ENCODE data around the gene ZNF813. TPM values are rescaled to one million over a fixed set of nuclear protein-coding genes. Genes with fewer than 3 reads are reported as not detected.

ZNF813 gene
- total and polyA plus RNA-seq, 7 donors = 1.2 to 4.2 (median 2.9) TPM

GRCh38 chr19:53530622-53531021, 63.1 kb downstream of the ZNF813 start:
- intact Hi-C loops (cut with DNase I) = no loop called here
- Histone ChIP-seq H3K27ac (no peak overlapping the region), H3K4me1 (no peaks in the 10 kb centered on the region), H3K4me3 (no peak overlapping the region), H3K36me3 (no peaks in the 10 kb centered on the region), H3K9me3 (peaks cover 0 to 3% (median 0%) of the 10 kb centered on the region in 4 donors), H3K27me3 (no peaks in the 10 kb centered on the region)
- TF ChIP-seq EP300 (IDR thresholded peaks at IDR 0.05) = no peak
- WGBS, 2 donors = 90 to 97% methylated on average over 8 of the region's 8 CpGs
- DNase-seq = no peak

- DNase-seq = no peak
- no peak for TF ChIP-seq POLR2A (IDR thresholded peaks at IDR 0.05)
- no peak for TF ChIP-seq POLR2AphosphoS5 (IDR thresholded peaks at IDR 0.05)
- TF ChIP-seq, protein P1, sequence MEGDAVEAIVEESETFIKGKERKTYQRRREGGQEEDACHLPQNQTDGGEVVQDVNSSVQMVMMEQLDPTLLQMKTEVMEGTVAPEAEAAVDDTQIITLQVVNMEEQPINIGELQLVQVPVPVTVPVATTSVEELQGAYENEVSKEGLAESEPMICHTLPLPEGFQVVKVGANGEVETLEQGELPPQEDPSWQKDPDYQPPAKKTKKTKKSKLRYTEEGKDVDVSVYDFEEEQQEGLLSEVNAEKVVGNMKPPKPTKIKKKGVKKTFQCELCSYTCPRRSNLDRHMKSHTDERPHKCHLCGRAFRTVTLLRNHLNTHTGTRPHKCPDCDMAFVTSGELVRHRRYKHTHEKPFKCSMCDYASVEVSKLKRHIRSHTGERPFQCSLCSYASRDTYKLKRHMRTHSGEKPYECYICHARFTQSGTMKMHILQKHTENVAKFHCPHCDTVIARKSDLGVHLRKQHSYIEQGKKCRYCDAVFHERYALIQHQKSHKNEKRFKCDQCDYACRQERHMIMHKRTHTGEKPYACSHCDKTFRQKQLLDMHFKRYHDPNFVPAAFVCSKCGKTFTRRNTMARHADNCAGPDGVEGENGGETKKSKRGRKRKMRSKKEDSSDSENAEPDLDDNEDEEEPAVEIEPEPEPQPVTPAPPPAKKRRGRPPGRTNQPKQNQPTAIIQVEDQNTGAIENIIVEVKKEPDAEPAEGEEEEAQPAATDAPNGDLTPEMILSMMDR (IDR thresholded peaks at IDR 0.05) = no peak
- no peak for TF ChIP-seq EP300 (IDR thresholded peaks at IDR 0.05)
- Histone ChIP-seq H3K4me3 (no peak overlapping the region), H3K36me3 (no peaks in the 10 kb centered on the region), H3K4me1 (no peaks in the 10 kb centered on the region), H3K27me3 (no peaks in the 10 kb centered on the region), H3K27ac (no peak overlapping the region), H3K9me3 (no peaks in the 10 kb centered on the region)
- 91 to 95% methylated on average over 4 of the region's 4 CpGs for WGBS, 2 donors
- intact Hi-C loops (cut with DNase I) = no loop called here
Observed at GRCh38 chr19:53531457-53531856, 63.9 kb downstream of the ZNF813 start.

DNA sequence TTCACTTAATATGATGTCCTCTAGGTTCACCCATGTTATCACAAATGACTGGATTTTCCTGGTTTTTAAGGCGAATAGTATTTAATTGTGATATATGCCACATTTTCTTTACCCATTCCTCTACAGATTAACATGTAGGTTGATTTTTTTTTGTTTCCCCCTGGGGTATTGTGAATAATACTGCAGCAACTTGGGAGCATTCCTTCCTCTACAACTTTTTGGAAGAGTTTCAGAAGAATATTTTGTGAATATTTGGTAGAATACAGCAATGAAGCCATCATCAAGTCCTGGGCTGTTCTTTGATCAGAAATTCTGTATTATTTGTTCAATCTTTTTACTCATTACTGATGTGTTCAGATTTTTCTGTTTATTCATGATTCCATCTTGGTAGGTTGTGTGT, 64.8 kb downstream of the ZNF813 start:
- H3K36me3 ChIP-seq = no peaks in the 10 kb centered on the region
- 96 to 98% methylated on average over 1 of the region's 1 CpG for WGBS, 2 donors
- H3K9me3 ChIP-seq = no peaks in the 10 kb centered on the region
- intact Hi-C loops (cut with DNase I) = no loop called here
- no peaks in the 10 kb centered on the region for H3K4me1 ChIP-seq
- DNase-seq = no peak
- TF ChIP-seq, protein P1 (IDR thresholded peaks at IDR 0.05) = no peak
- TF ChIP-seq POLR2A (IDR thresholded peaks at IDR 0.05) = no peak
- TF ChIP-seq POLR2AphosphoS5 (IDR thresholded peaks at IDR 0.05) = no peak
- TF ChIP-seq EP300 (IDR thresholded peaks at IDR 0.05) = no peak
- H3K27ac ChIP-seq = no peak overlapping the region
- no peak overlapping the region for H3K4me3 ChIP-seq
- no peaks in the 10 kb centered on the region for H3K27me3 ChIP-seq

GRCh38 chr19:53536225-53536548, 68.7 kb downstream of the ZNF813 start:
- H3K9me3 ChIP-seq = no peaks in the 10 kb centered on the region
- intact Hi-C loops (cut with DNase I) = no loop called here
- no peak for TF ChIP-seq POLR2A (IDR thresholded peaks at IDR 0.05)
- TF ChIP-seq EP300 (IDR thresholded peaks at IDR 0.05) = no peak
- TF ChIP-seq, protein P1 (IDR thresholded peaks at IDR 0.05) = no peak
- no peak for TF ChIP-seq POLR2AphosphoS5 (IDR thresholded peaks at IDR 0.05)
- H3K4me3 ChIP-seq = no peak overlapping the region
- no peaks in the 10 kb centered on the region for H3K36me3 ChIP-seq
- no peak for DNase-seq
- no peak overlapping the region for H3K27ac ChIP-seq
- H3K27me3 ChIP-seq = no peaks in the 10 kb centered on the region
- H3K4me1 ChIP-seq = peaks cover 0 to 9% (median 2%) of the 10 kb centered on the region in 4 donors

- peak overlapping the region; percentile 64 to 74 (median 69) for H3K4me3 ChIP-seq
- no peak for DNase-seq
- 45 to 56% methylated on average over 11 of the region's 11 CpGs for WGBS, 2 donors
- H3K4me1 ChIP-seq = peaks cover 0 to 9% (median 2%) of the 10 kb centered on the region in 4 donors
- no peaks in the 10 kb centered on the region for H3K27me3 ChIP-seq
- no peaks in the 10 kb centered on the region for H3K9me3 ChIP-seq
- no peak for TF ChIP-seq EP300 (IDR thresholded peaks at IDR 0.05)
- no peak for TF ChIP-seq POLR2AphosphoS5 (IDR thresholded peaks at IDR 0.05)
- TF ChIP-seq, protein P1 (IDR thresholded peaks at IDR 0.05) = no peak
- TF ChIP-seq POLR2A (IDR thresholded peaks at IDR 0.05) = no peak
- intact Hi-C loops (cut with DNase I) = no loop called here
- H3K27ac ChIP-seq = peak overlapping the region; percentile 84 to 90 (median 88)
- H3K36me3 ChIP-seq = peaks cover 0 to 9% (median 0%) of the 10 kb centered on the region in 4 donors
Observed at GRCh38 chr19:53537121-53537520, 69.6 kb downstream of the ZNF813 start.

All from sigmoid colon (tissue), 7 donors.